RPMI7951 (cell line): ENCODE results near the gene BTAF1. TPM values are rescaled to one million over a fixed set of nuclear protein-coding genes. Genes with fewer than 3 reads are reported as not detected.
A peak's percentile ranks its signal among the peaks of the same experiment; 100 is the strongest.

Source experiments
- DNase-seq: peaks from one replicate; pipeline ENCODE4 v3.0.0-alpha.2; 2012; ENCODE audit warnings: low read depth
- total RNA-seq: library from RNA; depleted of rRNA; stranded (reverse); fragments of >200 nt; shearing (Covaris generic); gene quantifications from 2 replicates; pipeline ENCODE4 v1.2.3, GENCODE V29; 2014; rRNA removed

Gene BTAF1
- total RNA-seq, 1 experiment from 2014 or later: 19.0 TPM

GRCh38 chr10:92047215-92047614 lies 123.6 kb downstream of the BTAF1 start:
- no peak for DNase-seq

DNA sequence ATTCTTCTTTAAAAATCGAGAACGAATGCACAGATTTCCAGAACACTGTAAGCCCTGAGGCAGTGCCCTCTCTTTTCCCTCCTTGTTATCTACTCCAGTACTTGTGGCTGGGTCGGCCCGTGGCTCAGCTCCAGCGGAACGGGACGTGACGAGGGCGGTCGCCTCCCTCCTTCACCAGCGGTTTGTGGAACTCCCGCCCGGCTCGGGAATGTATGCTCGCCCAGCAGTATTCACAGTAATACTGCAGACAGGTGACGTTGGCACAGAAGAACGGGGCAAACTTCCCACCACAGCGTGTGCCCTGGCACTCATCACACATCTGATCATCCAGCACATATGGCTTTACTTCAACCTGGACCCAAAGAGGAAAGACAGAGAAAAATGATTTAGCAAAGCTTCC lies 128.5 kb downstream of the BTAF1 start:
- DNase-seq: no peak

GRCh38 chr10:92052741-92053140 lies 129.2 kb downstream of the BTAF1 start:
- DNase-seq: no peak

- no peak for DNase-seq
Observed at GRCh38 chr10:92054807-92055206, 131.2 kb downstream of the BTAF1 start.

GRCh38 chr10:92062273-92062672 lies 138.7 kb downstream of the BTAF1 start:
- DNase-seq: no peak

DNA sequence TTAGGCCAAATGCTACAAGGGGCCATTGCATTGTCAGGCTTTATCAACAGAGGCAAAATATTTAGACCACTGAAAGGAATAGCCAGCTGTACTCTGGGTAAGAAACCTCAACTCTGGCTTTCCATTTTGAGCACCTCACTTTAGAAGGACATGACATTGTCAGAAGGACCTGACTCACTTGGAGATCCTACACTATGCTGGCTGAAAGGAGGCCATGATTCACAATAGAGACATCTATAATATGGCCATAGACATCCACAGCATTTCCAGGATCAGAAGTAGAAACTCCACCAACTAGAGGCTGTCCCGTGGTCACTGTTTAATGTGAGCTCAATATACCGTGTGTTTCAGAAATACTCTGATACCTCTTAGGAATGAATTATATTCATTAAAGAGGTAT lies 140.9 kb downstream of the BTAF1 start:
- DNase-seq: no peak

- no peak for DNase-seq
Observed at GRCh38 chr10:92066386-92066785, 142.8 kb downstream of the BTAF1 start.

- DNase-seq: no peak
Observed at GRCh38 chr10:92068900-92069299, 145.3 kb downstream of the BTAF1 start.

GRCh38 chr10:92074126-92074887 lies 150.7 kb downstream of the BTAF1 start:
- peak; percentile 10 for DNase-seq

GRCh38 chr10:92075829-92076228 lies 152.3 kb downstream of the BTAF1 start:
- no peak for DNase-seq

- DNase-seq: no peak
Observed at GRCh38 chr10:92076722-92077121, 153.2 kb downstream of the BTAF1 start.

DNA sequence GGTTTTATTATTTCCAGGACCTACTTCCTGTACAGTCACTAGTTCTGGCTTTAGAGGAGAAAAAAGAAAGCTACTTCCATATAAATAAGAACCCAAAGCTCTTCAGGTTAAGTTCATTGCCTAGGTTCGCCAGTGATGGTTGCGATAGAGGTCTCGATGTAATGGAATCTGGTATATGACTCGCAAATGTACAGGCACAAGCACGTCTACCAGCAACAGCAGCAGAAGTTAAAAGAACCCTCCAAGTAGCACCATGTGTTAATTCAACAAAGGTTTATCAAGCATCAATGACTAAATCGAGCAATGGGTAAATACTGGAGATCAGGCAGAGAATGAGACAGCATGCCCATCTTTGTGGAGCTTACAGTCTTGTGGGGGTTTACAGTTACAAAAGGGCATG lies 155.4 kb downstream of the BTAF1 start:
- DNase-seq: no peak

Other genes with a start within 250 kb of the BTAF1 start
- 16.7 and 19.2 TPM in 2 replicates for gene TNKS2, start 125.3 kb upstream of the BTAF1 start, total RNA-seq
- gene FGFBP3, start 14.3 kb upstream of the BTAF1 start, total RNA-seq: 0.12 and 0.20 TPM in 2 replicates